Bronchus fibroblast of lung (primary cell): ENCODE measurements around the gene PIM1. TPM values are rescaled to one million over a fixed set of nuclear protein-coding genes. Genes with fewer than 3 reads are reported as not detected.

Experiments
- total RNA-seq: library from RNA; depleted of rRNA; stranded (reverse); fragments of >200 nt; gene quantifications from 2 replicates; pipeline ENCODE4 v1.2.3, GENCODE V29; 2015

The PIM1 gene
- total RNA-seq = 21.7 and 26.1 TPM in 2 replicates

DNA sequence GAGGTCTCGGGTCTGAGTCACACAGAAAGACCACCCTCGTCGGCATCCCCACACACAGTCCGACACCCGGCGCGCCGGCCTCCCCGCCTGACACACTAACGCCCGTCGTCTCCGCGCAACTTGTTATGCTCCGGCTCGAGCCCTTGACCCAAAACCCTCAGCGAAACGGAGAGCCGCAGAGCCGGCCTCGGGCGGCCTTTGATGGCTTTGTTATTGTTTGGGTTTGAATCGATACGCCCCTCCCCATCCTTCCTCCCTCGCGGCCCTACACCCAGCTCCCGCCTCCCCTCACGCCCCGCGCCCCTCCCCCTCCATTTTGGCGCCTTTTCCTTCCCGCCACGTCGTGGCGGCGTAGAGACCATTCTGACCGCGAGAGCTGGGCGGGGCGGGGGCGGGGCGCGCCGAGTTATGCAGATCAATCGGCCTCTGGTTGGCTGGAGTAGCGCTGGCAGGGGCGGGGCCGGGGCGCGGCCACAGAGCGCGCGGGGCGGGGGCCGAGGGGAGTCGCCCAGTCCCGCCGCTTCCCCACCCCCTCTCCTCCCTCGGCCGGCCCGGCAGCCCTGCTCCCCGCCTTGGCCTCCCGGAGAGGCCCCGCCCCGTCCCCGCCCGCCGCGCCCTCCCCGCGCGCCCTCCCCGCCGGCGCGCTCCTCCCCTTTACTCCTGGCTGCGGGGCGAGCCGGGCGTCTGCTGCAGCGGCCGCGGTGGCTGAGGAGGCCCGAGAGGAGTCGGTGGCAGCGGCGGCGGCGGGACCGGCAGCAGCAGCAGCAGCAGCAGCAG lies at the start of gene PIM1:
TSS of gene PIM1 (plus strand) at position 657 of the 777 bp plus-strand sequence. CDS start 424 bp downstream, outside the sequence.

Other genes with a start within 250 kb of the PIM1 start
- gene PI16, start 215.4 kb upstream of the PIM1 start, total RNA-seq = not detected in 2 replicates
- gene MTCH1, start 184.0 kb upstream of the PIM1 start, total RNA-seq = 255 and 261 TPM in 2 replicates
- not detected in 2 replicates for gene FGD2, start 164.5 kb upstream of the PIM1 start, total RNA-seq
- gene TBC1D22B, start 87.6 kb downstream of the PIM1 start, total RNA-seq = 6.4 and 7.7 TPM in 2 replicates
- gene TMEM217, start 88.0 kb downstream of the PIM1 start, total RNA-seq = 0.30 TPM in 1 of 2 replicates, not detected in the other
- 9.7 and 12.9 TPM in 2 replicates for gene RNF8, start 183.8 kb downstream of the PIM1 start, total RNA-seq